Osteocyte (in vitro differentiated cells): Measurements from ENCODE around the gene SOCS7. TPM values are rescaled to one million over a fixed set of nuclear protein-coding genes. Genes with fewer than 3 reads are reported as not detected.

Experiments used
- DNase-seq: peaks from one replicate; pipeline ENCODE4 v3.0.0; 2021; ENCODE audit warnings: mixed read lengths; ENCODE audit not compliant: unreplicated experiment; ENCODE audit errors: extremely low spot score
- H3K27ac Mint-ChIP-seq: one replicate; pipeline ENCODE4 v1.8.0; 2021; ENCODE audit warnings: mild to moderate bottlenecking, mixed read lengths; ENCODE audit not compliant: unreplicated experiment
- H3K27me3 Mint-ChIP-seq: one replicate; pipeline ENCODE4 v1.8.0; 2021; ENCODE audit warnings: mixed read lengths; ENCODE audit not compliant: unreplicated experiment
- H3K36me3 Mint-ChIP-seq: one replicate; pipeline ENCODE4 v1.8.0; 2021; ENCODE audit warnings: mixed read lengths; ENCODE audit not compliant: unreplicated experiment
- H3K4me1 Mint-ChIP-seq: one replicate; pipeline ENCODE4 v1.8.0; 2021; ENCODE audit warnings: mixed read lengths; ENCODE audit not compliant: unreplicated experiment
- H3K4me3 Mint-ChIP-seq: one replicate; pipeline ENCODE4 v1.8.0; 2021; ENCODE audit warnings: mild to moderate bottlenecking, moderate library complexity, mixed read lengths; ENCODE audit not compliant: unreplicated experiment
- H3K9me3 Mint-ChIP-seq: one replicate; pipeline ENCODE4 v1.8.0; 2021; ENCODE audit warnings: mixed read lengths; ENCODE audit not compliant: unreplicated experiment
- total RNA-seq: library from RNA; stranded (reverse); gene quantifications from 2 replicates; pipeline ENCODE4 v1.2.1, GENCODE V29; 2021
- TF ChIP-seq, protein P1 (sequence below): fragments of 200-600 bp; sonication (generic); IDR thresholded peaks from 2 replicates; pipeline ENCODE4 v1.5.0; 2021; ENCODE audit warnings: antibody characterized with exemption, mild to moderate bottlenecking, moderate library complexity

Gene SOCS7
- total RNA-seq, 1 donor from 2014 or later, result 19.1 TPM

DNA sequence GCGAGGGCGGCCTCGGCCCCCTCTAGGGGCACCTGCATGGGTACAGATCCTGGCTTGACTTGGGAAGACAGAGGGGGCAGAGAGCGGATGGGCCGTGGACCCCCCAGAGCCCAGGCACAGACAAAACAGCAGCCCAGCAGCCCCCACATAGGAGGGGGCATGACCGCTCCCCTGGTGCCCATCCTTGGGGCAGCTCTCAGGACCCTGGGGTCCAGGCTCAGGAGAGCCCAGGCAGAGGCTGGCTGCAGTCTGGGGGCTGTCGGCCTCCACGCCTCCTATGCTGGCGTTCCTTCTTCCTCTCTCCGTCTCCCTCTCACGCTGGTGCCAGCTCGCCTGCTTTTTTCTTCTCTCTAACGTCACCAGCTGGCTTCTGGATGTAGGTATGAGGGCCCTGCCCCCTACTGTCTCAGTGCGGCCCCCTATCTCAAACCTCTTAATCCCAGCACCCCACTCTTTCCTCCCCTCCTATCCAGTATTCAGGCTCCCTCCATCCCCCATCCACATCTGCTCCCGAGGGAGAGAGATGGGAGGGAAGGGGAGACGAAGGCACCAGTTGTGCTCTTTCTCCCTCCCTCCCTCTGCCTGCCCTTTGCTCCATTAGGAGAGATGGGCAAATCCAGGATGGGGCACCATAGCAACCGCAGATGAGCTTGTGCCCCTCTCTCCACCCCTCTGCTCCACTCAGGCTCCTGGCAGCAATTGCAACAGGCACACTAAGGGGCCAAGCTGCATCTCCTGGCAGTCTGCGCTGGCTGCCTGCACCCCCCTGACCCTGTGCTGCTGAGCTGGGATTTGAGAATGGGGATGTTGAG, 7.8 kb upstream of the SOCS7 start, which contains the start of gene GPR179:
Gene GPR179, minus strand, starts transcription at position 349 of the 812 bp plus-strand sequence. Its CDS starts 167 bp downstream, at position 182.
- DNase-seq, result no peak

DNA sequence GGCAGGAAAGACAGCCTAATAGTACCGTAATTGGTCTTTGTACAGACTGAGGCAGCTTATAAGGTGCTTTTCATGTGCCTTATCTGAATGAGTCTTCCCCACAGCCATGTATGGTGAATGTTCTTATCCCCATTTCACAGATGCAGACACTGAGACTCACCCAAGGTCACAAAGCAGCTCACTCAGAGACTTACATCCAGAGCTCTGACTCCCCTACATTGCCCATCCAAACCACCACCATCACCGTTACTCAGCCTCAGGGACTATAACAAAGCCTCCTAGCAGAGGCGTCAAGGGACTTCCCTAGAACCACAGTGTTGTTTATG, 7.3 kb upstream of the SOCS7 start:
- peaks cover 8% of the 10 kb centered on the region for H3K4me1 Mint-ChIP-seq
- H3K4me3 Mint-ChIP-seq, result no peak overlapping the region
- H3K9me3 Mint-ChIP-seq, result no peaks in the 10 kb centered on the region
- no peak for DNase-seq
- TF ChIP-seq, protein P1, sequence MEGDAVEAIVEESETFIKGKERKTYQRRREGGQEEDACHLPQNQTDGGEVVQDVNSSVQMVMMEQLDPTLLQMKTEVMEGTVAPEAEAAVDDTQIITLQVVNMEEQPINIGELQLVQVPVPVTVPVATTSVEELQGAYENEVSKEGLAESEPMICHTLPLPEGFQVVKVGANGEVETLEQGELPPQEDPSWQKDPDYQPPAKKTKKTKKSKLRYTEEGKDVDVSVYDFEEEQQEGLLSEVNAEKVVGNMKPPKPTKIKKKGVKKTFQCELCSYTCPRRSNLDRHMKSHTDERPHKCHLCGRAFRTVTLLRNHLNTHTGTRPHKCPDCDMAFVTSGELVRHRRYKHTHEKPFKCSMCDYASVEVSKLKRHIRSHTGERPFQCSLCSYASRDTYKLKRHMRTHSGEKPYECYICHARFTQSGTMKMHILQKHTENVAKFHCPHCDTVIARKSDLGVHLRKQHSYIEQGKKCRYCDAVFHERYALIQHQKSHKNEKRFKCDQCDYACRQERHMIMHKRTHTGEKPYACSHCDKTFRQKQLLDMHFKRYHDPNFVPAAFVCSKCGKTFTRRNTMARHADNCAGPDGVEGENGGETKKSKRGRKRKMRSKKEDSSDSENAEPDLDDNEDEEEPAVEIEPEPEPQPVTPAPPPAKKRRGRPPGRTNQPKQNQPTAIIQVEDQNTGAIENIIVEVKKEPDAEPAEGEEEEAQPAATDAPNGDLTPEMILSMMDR, result no peak
- peaks cover 4% of the 10 kb centered on the region for H3K27me3 Mint-ChIP-seq
- no peak overlapping the region for H3K27ac Mint-ChIP-seq
- H3K36me3 Mint-ChIP-seq, result no peaks in the 10 kb centered on the region

More for the DNA sequence above, 7.8 kb upstream of the SOCS7 start, which contains the start of gene GPR179:
- no peaks in the 10 kb centered on the region for H3K36me3 Mint-ChIP-seq
- peaks cover 6% of the 10 kb centered on the region for H3K27me3 Mint-ChIP-seq
- H3K4me1 Mint-ChIP-seq, result peaks cover 6% of the 10 kb centered on the region
- H3K9me3 Mint-ChIP-seq, result no peaks in the 10 kb centered on the region
- H3K27ac Mint-ChIP-seq, result no peak within 1 kb of the TSS
- TF ChIP-seq, protein P1, result no peak
- H3K4me3 Mint-ChIP-seq, result no peak within 1 kb of the TSS

DNA sequence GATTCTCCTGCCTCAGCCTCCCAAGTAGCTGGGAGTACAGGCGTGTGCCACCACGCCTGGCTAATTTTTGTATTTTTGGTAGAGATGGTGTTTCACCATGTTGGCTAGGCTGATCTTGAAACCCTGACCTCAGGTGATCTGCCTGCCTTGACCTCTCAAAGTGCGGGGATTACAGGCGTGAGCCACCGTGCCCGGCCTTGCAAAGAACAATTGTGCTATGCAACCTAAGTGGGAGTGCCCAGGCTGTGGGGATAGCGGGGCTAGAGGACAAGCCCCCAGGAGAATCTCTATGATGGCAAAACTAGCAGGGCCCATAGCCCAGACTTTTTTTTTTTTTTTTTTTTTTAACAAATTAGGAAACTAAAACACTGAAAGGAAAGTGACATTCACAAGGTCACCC, 5.9 kb upstream of the SOCS7 start:
- Mint-ChIP-seq H3K9me3 (no peaks in the 10 kb centered on the region), H3K27ac (no peak overlapping the region), H3K4me3 (no peak overlapping the region), H3K36me3 (no peaks in the 10 kb centered on the region), H3K4me1 (peaks cover 8% of the 10 kb centered on the region), H3K27me3 (peaks cover 4% of the 10 kb centered on the region)
- TF ChIP-seq, protein P1, result no peak
- DNase-seq, result no peak

DNA sequence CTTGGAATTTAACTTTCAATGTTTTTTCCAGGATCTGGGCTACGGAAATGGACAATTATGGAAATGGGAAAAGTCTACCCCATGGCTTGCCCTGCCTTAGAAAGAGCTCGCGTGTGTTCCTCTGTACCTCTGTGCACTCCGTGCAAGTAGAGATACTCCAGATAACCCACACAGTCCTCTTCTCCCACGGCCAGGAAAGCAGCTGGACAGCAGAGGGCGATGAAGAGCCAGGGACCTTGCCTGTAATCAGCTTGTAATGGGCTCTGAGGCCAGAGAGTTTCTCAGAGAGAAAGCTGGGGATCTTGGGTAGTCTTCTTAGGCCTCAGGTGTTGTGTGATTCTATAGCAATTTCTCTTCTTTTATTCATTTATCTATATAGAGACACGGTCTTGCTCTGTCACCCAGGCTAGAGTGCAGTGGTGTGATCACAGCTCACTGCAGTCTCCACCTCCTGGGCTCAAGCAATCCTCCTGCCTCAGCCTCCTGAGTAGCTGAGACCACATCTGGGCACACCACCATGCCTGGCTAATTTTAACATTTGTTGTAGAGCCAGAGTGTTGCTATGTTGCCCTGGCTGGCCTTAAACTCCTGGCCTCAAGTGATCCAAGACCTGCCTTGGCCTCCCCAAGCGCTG, 2.4 kb upstream of the SOCS7 start:
- no peaks in the 10 kb centered on the region for H3K27me3 Mint-ChIP-seq
- H3K9me3 Mint-ChIP-seq, result no peaks in the 10 kb centered on the region
- peaks cover 22% of the 10 kb centered on the region for H3K4me1 Mint-ChIP-seq
- DNase-seq, result no peak
- peak overlapping the region; percentile 16 for H3K27ac Mint-ChIP-seq
- H3K36me3 Mint-ChIP-seq, result no peaks in the 10 kb centered on the region
- TF ChIP-seq, protein P1, result peak; percentile 94
- no peak overlapping the region for H3K4me3 Mint-ChIP-seq

DNA sequence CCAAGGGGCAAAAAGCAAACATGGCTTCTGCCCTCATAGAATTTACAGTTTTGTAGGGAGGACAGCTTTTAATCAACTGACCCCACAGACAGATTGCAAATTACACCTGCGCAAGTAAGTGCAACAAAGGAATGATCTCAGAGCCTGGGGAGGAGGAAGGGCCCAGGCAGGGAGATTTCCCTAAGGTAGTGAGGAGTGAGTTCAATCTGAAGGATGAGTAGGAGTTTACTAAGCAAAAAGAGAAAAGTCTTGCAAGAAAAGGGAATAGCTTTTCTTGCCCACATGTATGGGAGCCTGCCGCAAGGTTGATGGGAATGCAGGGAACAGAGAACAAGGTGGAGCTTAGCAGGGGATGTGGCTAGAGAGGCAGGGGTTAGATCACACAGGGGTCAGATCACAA, 1.6 kb upstream of the SOCS7 start:
- no peaks in the 10 kb centered on the region for H3K27me3 Mint-ChIP-seq
- TF ChIP-seq, protein P1, result no peak
- H3K4me1 Mint-ChIP-seq, result peaks cover 30% of the 10 kb centered on the region
- H3K9me3 Mint-ChIP-seq, result no peaks in the 10 kb centered on the region
- H3K27ac Mint-ChIP-seq, result no peak overlapping the region
- H3K36me3 Mint-ChIP-seq, result no peaks in the 10 kb centered on the region
- no peak overlapping the region for H3K4me3 Mint-ChIP-seq
- no peak for DNase-seq
